IPS-18a (cell line): ENCODE results near the gene TSPY2.
"Not testable (repeated sequence)": the region's sequence is repeated elsewhere in the genome, so short reads cannot be mapped to it uniquely, and the experiment has no call there.

ENCODE experiments used
- H3K27ac ChIP-seq: one replicate; pipeline ENCODE4 v1.5.1; 2013; ENCODE audit warnings: low read length
- H3K27me3 ChIP-seq: one replicate; pipeline ENCODE4 v1.6.1; 2013; ENCODE audit warnings: mild to moderate bottlenecking, low read length; ENCODE audit not compliant: control insufficient read depth, insufficient read depth
- H3K36me3 ChIP-seq: one replicate; pipeline ENCODE4 v1.6.1; 2013; ENCODE audit warnings: low read depth, low read length; ENCODE audit not compliant: control insufficient read depth
- H3K4me1 ChIP-seq: one replicate; pipeline ENCODE4 v1.6.1; 2013; ENCODE audit warnings: low read depth, low read length; ENCODE audit not compliant: control insufficient read depth
- H3K4me3 ChIP-seq: one replicate; pipeline ENCODE4 v1.5.1; 2013; ENCODE audit warnings: low read length
- H3K9ac ChIP-seq: one replicate; pipeline ENCODE4 v1.6.1; 2013; ENCODE audit warnings: mild to moderate bottlenecking, low read length, moderate library complexity
- H3K9me3 ChIP-seq: one replicate; pipeline ENCODE4 v1.6.1; 2013; ENCODE audit warnings: low read depth, low read length; ENCODE audit not compliant: control insufficient read depth

Gene TSPY2

GRCh38 chrY:6245923-6246322 is at the start of gene TSPY2:
TSPY2 (plus strand) TSS chrY:6246223; CDS start chrY:6246269, 46 bp downstream.
- not testable (repeated sequence) for H3K36me3 ChIP-seq

GRCh38 chrY:6209565-6209964 is 36.5 kb upstream of the TSPY2 start:
- not testable (repeated sequence) for H3K36me3 ChIP-seq, H3K4me3 ChIP-seq, H3K27ac ChIP-seq, H3K9ac ChIP-seq, H3K4me1 ChIP-seq, H3K27me3 ChIP-seq, H3K9me3 ChIP-seq

More at GRCh38 chrY:6245923-6246322, at the start of gene TSPY2:
- not testable (repeated sequence) for H3K9me3 ChIP-seq, H3K4me3 ChIP-seq, H3K27ac ChIP-seq, H3K9ac ChIP-seq, H3K27me3 ChIP-seq, H3K4me1 ChIP-seq

DNA sequence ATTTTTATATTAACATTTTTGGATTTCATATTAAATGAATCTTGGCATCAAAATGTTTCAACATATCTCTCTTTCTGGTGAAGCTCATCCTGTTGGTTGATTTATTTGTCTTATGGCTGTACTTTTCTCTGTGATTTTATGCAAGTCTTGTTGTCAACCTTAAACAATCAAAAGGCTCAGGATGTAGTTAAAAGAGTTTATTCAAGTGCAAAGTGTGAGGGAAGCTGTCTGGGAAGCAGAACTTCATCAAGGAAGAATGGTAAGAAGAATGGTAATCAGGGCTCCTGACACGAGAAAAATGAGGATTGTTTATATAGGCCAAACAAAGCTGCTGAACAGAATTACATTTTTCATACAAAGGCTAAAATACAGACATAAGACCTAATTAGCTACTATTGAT is 29.0 kb upstream of the TSPY2 start:
- H3K27me3 ChIP-seq, H3K9me3 ChIP-seq, H3K4me1 ChIP-seq, H3K36me3 ChIP-seq, H3K4me3 ChIP-seq, H3K9ac ChIP-seq, H3K27ac ChIP-seq: not testable (repeated sequence)

DNA sequence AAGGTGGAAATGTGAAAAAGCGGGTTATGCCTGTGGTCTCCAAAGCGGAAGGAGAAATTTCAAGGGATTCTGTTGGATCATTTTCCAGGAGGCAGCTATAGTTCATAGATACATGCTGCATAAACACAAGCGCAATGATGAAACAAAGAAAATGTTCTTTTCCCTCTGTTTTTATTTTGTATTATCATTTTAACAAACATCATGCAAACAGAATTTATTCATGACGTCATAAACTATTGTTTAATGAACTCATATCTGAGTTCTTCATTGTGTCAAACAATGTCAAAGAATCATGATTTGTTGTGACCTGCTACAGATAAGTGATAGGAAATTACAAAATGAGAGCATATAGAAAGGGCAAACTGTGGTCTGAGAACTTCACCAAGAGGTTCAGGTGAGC is 23.8 kb downstream of the TSPY2 start:
- not testable (repeated sequence) for H3K9ac ChIP-seq, H3K36me3 ChIP-seq, H3K27me3 ChIP-seq, H3K4me3 ChIP-seq, H3K27ac ChIP-seq, H3K9me3 ChIP-seq, H3K4me1 ChIP-seq
